DMS53 (cell line): ENCODE results near the gene AHCYL2.
"Not testable (repeated sequence)": the region's sequence is repeated elsewhere in the genome, so short reads cannot be mapped to it uniquely, and the experiment has no call there.

Experiments
- DNase-seq: peaks from one replicate; lab custom pipeline; 2025; lab: John Stamatoyannopoulos, UW

The AHCYL2 gene

DNA sequence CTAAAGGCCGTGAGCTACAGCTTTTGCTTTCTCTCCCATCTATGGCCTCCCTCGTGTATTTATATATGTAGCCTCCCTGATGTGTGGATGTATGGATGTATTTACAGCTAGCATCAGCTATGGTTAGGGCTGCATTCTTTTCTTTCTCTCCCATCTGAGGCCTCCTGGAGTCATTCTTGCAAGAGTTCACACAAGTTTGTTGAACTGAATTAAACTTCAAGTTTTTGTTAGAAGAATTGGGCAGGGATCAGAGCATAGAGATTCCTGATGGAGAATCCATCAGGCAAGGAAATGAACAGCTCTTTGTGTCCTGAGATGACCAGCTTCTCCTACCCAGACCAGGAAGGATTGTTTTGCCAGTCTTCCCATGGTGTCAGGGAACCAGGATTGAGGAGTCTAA, 60.3 kb downstream of the AHCYL2 start:
- DNase-seq: no peak

GRCh38 chr7:129292861-129293260, 68.0 kb downstream of the AHCYL2 start:
- no peak for DNase-seq

GRCh38 chr7:129295015-129295423, 70.2 kb downstream of the AHCYL2 start:
- no peak for DNase-seq

DNA sequence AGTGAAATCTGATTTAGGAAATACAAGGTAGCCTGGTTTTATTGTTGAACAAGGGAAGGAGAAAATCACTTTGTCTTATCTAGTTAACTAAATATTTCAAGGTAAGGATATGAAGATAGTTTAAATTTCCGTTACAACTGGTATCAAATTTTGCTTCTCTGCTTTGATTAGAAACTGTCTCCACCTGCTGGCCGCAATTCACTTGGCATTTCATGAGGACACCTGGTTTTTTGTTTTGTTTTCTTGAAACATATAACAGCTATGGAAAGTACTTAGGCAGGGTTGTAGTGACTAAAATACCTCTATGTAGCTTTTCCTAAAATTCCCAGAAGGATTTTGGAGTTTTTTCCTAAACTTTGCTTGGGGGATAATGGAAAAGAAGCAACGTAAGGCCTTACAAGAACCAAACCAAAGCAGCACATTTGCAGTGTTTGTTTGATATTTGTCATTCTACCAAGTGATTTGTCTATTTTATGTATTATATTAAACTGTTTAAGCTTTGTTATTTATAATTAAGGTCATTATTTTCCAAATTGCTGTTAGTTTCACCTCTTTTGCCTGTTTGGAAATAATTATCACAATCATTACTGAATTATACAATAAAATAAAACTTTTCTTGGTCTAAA, 73.6 kb downstream of the AHCYL2 start:
- DNase-seq: peak; percentile 75

DNA sequence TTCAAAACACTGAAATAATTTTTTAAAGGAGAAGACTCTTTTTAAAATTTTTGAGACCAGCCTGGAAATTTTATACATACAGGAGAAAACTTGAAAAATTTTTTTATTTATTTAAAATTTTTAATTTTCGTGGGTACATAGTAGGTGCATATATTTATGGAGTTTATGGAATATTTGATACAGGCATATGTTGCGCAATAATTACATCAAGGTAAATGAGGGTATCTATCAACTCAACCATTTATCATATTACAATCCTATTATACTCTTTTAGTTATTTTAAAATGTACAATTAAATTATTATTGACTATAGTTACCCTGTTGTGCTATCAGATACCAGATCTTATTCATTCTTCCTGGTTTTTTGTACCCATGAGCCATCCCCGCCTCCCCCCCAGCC, 75.1 kb downstream of the AHCYL2 start:
- no peak for DNase-seq

- DNase-seq: not testable (repeated sequence)
These were observed 75.5 kb downstream of the AHCYL2 start for GRCh38 chr7:129300299-129300698.

GRCh38 chr7:129307592-129307991, 82.8 kb downstream of the AHCYL2 start:
- no peak for DNase-seq

DNA sequence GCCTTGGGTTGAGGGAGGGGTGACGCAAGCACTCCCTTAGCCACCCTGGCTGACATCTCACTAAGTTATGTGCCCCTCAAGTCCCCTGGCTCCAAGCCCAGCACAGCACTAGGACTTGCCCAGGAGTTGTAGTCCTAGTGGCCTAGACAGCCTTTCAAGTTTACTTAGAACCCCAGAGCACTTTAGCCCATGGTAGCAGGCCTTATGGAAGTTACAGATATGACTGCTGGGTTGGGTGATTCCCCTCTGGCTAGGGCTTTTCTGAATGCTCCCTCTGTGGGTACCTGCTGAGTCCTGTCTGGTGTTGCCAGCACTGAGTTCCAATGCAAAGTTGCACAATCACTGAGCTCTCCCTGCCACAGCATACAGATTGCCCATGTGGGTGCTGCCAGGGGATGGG, 83.2 kb downstream of the AHCYL2 start:
- DNase-seq: no peak

DNA sequence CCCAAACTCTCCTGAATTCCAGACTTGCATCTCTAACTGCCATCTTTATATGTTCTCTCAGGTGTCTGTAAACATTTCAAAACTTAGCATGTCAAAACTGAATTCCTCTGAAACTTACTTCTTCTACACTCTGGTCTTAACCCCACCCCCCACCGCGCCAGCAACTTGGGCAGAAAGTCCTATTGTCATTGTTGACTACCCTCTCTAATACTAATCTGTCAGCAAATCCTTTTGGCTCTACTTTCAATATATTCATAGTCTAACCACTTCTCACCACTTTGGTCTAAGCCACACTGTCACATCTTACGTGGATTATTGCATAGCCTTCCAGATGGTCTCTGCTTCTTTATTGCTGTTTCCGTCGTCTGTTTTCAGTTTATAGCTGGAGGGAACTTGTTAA, 86.6 kb downstream of the AHCYL2 start:
- no peak for DNase-seq

GRCh38 chr7:129313282-129313681, 88.5 kb downstream of the AHCYL2 start:
- no peak for DNase-seq

- no peak for DNase-seq
These were observed 91.1 kb downstream of the AHCYL2 start for GRCh38 chr7:129315960-129316359.

GRCh38 chr7:129317450-129317849, 92.6 kb downstream of the AHCYL2 start:
- no peak for DNase-seq

- DNase-seq: no peak
These were observed 102.2 kb downstream of the AHCYL2 start for GRCh38 chr7:129327076-129327475.

DNA sequence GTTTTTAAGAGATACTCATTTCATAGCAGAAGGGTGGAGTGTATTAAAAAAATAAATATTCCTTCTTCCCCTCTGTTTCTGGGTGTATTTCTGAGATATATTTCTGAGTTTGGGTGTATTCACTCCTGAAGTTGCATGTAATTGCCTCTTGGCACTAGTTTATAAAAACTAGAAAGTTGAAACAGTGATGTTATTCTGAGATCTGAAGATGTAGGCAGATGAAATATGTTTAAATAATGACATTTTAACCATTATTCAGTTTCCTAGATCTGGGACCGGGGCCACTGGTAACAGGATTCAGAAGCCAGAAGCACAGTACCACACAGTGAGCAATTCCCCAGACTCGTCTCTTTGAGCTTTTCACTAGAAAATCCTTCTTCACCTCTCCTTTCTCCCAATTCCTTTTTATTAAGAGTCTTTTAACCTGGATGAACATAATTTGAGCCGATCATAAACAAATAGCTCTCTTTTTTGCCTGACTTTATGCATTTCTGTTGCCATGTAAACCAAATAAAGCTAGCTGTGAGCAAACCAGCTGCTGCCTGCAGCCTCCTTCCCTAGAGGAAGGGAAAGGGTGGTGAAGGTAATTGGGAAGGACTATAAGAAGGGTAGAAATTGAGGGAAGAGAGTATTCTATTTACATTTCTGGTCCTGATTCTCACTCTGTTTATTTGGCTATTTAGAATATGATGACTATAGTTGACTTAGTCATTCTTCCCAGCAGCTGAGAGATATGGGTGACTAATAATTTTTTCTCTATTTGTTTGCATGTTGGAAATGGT, 107.6 kb downstream of the AHCYL2 start:
- DNase-seq: peak; percentile 84

- peak; percentile 11 for DNase-seq
These were observed 109.6 kb downstream of the AHCYL2 start for GRCh38 chr7:129334473-129334872.

- DNase-seq: no peak
These were observed 113.6 kb downstream of the AHCYL2 start for GRCh38 chr7:129338450-129338849.

DNA sequence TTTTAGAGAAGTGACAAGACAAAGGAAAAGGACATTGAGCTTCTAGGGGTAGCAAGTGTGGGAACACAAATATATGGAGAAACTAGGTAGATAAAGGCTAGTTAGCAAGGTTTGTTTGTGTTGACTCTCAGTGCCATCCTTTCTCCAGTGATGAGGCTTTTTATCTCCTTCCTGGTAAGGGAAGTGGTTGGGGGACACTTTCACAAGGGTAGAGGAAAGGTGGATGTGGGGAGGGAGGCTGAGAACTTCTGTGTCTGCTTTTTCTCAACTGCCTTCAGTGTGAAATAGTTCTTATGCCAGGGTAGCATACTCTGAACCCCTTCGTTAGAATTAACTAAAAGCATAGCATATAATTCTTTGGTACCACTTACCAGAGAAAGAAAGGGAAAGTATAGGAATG, 116.4 kb downstream of the AHCYL2 start:
- DNase-seq: no peak

DNA sequence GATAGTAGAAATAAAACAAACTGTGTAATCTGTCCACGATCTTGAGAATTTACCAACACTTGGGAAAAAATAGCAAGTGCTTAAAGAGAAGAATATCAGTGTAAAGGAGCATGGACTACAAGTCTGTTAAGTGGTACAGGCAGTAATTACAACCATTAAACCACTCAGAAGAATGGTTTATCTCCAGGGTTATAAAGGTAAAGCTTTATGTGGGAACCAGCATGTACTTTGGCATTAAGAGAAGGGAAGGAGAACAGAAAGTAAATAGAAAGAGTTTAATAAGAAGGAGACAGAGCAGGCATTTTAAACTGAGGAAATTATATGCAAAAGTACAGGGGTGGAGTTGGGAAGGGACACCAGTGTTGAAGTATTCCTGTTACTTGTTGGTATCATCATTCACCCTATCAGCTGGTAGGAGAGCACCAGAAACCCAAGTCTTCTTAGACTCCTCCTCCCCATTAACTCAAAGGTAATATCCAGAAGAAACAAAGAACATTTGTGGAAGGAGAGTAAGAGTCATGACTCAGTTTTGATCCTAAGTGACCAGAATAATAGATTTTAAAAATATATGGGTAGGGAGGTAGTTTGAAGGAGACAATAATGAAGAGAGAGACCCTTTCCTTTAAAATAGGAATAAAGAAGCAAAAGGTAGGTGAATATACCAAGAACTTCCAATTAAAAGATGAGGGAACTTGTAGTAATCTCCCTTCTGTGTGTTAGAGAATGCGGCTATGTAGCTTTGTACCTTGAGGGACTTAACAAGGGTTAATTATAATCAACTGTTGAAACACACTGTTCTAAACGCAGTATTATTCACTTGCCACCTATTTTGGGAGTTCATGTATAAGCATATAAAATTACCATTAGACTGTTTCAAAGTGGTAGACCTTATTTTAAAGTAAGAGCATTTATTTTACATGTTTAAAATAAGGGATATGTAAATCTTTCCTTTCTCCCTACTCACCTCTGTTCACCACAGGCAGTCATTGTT, 117.3 kb downstream of the AHCYL2 start:
- no peak for DNase-seq

GRCh38 chr7:129343099-129343700, 118.4 kb downstream of the AHCYL2 start:
- peak; percentile 71 for DNase-seq

DNA sequence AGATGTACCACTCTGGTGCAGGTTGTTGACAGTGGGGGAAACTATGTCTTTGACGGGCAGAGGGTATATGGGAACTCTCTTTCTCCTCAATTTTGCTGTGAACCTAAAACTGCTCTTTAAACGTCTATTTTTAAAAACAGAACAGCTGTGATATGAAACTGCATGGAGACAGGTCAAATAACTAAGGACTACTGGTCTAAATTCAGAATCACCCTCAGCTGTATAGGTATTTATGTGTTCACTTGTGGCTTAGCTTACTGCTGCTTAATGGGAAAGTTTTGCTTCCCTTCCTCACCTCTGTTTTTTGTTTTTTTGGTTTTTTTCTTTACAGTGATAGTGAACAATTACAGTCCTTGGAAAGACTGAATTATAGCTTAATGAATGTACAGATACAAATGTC, 122.5 kb downstream of the AHCYL2 start:
- no peak for DNase-seq

DNA sequence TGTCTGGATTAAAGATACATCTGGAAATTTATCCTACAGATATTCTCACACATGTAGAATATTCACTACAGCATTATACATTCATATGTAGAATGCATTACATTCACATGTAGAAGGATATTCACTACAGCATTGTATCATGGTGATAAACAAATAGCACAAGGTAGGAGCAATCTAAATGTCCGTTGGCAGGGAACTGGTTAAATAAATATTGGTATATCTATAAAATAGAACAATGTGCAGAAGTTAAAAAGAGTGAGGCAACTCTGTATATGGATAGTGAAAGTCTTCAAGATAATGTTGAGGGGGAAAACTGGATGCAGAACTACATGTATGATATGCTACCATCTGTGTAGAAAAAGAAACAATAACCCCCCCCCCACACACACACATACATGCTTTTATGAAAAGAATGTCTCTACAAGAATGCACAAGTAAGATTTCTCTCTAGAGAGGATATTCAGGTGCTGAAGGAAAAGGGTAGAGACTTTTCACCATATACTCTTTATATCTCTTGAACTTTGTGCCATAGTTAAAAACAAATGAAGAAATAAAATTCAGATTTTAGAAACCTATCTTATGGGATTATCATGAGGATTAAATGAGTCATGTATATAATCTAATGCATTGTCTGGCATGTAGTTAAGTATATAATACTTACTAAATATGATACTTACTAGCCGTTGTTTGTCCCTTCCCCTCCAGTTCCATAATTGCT, 123.4 kb downstream of the AHCYL2 start:
- DNase-seq: no peak
